ENCODE measurements around the gene INPP5F.

INPP5F gene

GRCh38 chr10:119725828-119726675, at the start of gene INPP5F:
Gene INPP5F, plus strand, starts transcription at chr10:119726050. Its CDS starts 213 bp downstream, at chr10:119726263.
- DNase-seq = peak; percentile 99

- no peak for DNase-seq
Measured at GRCh38 chr10:119677126-119677525, 48.7 kb upstream of the INPP5F start.

DNA sequence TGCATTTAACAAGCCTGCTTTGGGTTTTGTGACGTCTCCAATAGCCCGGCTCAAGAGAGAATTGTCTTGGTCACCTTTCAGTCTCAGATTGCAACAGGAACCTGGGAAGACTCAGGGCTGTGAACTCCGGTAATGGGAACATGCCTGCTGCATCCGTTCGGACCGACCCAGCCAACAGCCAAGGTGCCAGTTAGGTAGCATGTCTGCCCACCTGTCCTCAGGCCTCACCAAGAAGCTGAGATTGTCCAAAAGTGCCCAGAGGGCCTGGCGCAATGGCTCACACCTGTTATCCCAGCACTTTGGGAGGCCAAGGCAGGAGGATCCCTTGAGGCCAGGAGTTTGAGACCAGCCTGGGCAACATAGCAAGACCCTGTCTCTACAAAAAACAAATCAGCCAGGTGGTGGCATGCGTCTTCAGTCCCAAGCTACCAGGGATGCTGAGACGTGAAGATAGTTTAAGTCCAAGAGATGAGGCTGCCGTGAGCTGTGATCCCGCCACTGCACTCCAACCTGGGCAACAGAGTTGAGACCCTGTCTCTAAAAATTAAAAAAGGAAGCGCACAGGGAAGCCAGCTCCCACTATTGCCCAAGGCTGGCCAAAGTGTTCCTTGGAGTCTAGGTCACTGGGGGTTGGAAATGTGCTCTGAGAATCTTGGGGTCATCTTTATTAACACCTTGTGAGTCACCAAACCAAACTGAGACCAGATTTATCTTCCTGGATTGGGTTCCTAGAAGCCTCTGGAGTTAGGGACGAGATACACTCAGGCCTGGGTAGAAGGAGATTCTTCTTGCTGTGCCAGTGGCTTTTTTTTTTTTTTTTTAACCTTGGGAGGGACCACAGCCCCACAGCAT, 47.7 kb upstream of the INPP5F start:
- DNase-seq = no peak

DNA sequence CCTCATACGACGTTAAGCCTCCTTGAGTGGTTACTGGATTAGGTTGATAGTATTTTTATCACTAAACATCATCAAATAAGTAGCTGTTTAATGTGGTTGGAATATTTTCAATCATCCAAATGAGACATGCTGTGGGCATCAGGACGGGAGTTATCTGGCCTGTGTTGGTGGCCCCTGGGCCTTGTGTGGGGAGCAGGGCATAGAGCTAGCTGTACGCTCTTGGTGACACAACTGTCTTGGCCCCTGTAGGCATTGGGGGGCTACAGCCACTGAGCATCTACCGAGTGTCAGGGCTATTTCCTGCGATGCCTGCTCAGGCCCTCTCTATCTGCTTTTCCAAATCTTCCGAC, 46.4 kb upstream of the INPP5F start:
- no peak for DNase-seq

GRCh38 chr10:119680050-119680449, 45.8 kb upstream of the INPP5F start:
- DNase-seq = no peak

DNA sequence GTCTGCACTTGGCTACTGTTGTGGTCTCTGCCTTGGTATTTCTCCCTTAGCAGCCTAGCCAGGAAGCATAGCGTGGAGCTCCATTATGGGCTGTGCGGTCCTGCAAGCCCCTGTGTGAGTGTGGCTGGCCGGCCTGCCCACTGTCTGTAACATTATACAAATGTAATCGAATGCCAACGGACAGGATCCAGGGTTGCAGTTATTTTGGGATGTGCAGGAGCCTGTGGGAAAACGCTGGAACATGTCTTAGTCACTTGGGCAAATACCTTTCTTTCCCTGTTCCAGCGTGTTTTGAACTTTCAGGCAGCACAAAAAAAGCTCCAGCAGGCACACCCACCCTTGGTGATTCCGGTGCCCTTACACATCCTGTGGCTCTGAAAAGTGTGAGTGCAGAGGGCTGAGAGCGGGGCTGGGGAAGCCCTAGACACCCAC, 45.2 kb upstream of the INPP5F start:
- DNase-seq = no peak

DNA sequence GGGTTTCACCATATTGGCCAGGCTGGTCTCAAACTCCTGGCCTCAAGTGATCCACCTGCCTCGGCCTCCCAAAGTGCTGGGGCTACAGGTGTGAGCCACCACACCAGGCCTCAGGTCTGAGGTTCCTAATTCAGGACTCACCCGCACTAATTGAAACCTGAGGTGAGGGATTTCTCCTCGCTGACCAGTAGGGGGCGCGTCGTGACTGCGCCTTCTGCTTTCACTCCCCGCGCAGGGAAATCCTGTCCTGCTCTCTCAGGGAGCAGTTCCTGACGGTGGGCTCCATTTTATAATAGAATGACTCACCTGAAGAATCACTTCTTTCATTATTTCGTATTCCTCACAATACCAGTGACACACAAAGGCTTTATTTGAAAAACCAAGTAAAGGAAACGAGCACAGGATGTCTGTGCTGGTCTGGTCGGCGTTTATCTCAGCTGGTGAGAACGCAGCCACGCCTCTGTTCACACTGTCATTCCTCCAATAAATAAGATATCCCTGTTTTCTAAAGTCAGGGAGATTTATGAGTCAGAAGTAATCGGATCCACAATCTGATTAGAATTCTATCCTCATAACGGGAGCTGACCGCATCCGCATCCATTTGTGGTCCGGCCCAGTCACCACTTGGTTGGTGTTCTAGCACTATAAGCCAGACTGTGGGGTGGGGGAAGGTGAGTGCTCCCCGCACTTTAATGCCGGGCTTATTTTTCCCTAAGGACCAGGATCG, 39.2 kb upstream of the INPP5F start:
- DNase-seq = peak; percentile 85 to 89

DNA sequence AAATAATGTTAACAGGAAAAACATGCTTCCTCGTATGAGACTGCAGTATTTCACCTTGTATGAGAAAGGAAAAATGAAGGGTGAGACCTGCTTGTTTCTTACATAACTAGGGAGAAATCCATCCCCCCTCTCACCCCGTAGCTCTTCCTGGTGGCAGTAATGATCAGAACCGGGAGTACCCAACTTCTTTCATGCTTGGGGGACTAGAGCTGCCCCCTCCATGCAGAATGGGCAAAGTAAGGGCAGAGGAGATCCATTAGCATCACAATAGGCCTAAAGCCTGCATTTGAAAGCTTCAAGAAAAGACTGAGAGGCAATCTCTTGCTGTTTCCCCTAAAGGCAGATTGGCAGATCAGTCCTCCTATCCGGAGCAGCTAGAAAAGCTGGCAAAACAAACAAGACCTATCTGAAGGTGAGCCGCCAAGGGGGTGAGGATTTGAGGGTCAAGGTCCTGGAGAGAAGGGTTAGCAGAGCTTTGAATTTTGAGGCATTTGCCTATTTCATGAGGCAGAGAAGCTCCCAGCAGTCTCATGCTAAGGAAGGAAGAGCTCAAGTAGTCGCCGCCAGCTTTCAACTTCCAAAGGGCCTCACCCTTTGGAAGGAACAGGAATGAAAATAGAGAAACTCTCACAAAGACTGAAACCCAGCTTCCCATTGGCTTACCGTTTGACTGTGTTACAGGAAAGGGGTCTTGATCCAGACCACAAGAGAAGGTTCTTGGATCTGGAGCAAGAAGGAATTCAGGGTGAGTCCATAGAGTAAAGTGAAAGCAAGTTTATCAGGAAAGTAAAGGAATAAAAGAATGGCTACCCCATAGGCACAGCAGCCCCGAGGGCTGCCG, 38.4 kb upstream of the INPP5F start:
- DNase-seq = no peak

- no peak for DNase-seq
Measured at GRCh38 chr10:119688033-119688508, 37.8 kb upstream of the INPP5F start.

GRCh38 chr10:119689016-119689580, 36.8 kb upstream of the INPP5F start:
- no peak for DNase-seq

DNA sequence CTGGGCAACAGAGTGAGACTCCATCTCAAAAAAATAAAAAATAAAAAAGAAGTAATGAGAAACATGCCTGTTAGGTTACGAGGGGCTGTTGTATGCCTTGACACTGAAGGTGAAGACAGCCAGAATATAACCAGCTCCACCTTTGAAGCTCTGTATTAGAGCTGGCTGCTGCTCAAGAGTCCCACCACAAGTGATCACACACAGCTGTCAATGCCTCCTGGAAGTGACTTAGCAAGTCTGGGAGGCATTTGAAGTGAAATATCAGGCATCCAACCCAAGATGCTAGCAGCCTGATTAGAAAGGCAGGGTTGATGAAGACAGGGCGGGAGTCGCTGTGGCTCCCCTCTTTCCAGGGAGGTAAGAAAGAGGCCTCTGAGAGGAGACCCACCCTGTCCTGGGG, 34.1 kb upstream of the INPP5F start:
- DNase-seq = no peak

DNA sequence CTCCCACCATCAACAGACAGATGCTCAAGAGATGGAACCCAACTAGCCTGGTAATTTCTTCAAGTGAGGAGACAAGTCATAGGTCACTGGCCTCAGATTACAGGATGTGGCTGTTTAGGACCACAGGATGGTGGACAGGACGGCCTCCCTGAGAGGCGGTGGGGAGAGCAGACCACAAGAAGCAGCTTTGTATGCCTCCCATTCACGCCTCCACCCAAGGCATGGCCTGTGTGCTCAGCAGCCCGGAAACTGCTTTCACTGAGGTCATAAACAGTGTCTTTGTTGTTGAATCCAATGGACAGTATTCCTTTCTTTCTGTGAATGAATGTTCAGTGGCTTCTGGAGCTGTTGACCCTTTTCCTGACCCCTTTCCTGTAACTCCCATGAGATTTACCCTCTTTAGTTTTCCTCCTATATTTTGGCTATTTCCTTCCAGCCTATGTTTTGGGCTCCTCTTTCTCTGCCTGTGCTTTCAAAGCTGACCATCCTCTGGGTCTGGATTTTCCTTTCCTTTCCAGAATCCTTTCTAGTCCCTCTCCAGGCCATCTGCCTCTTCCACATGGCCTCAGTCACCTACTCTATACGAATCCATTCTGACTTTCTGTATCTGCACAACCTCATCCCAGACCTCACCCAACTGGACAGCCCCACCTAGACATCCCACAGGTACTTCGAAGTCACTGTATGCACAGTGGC, 32.4 kb upstream of the INPP5F start:
- DNase-seq = no peak

GRCh38 chr10:119694608-119695007, 31.2 kb upstream of the INPP5F start:
- no peak for DNase-seq

- DNase-seq = no peak
Measured at GRCh38 chr10:119700321-119700954, 25.4 kb upstream of the INPP5F start.

GRCh38 chr10:119701861-119702260, 24.0 kb upstream of the INPP5F start:
- DNase-seq = no peak

- no peak for DNase-seq
Measured at GRCh38 chr10:119702583-119702982, 23.3 kb upstream of the INPP5F start.

DNA sequence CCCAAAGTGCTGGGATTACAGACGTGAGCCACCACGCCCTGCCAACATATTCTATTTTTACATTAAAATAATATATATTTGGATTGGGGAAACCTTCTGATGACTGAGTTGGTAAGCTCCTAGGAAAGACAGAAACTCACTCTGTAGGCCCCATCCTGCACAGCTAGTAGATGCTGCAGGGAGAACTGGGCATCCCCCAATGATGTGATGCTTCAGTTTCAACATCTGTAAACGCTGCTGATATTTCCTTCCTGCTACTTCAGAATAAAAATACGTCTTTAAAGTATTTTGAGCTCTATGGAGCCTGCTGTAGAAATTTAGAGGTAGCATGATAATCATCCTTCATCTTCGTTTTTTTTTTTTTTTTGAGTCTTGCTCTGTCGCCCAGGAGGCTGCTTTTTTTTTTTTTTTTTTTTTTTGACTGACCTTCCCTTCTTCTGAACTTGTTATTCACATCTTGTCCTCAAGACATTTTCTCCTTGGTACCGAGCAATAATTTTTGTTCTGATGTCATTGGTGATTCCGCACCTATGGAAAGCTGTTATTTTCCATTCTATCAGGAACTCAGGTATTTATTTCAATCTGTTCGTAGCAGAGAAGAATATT, 21.8 kb upstream of the INPP5F start:
- no peak for DNase-seq

DNA sequence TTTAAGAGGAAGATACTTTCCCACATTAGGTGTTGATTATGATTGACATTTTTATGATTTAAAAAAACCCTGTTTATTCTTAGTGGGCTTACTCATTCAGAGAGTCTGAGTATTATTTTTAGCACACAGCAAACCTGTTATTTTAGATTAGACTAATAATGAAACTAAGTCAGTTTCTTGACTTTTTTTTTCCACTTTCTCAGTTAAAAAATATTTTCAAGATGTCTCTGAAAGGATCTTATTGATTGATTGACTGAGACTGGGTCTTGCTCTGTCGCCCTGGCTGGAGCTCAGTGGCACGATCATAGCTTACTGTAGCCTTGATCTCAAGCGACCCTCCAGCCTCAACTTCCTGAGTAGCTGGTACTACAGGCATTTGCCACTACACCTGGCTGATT, 20.4 kb upstream of the INPP5F start:
- no peak for DNase-seq

DNA sequence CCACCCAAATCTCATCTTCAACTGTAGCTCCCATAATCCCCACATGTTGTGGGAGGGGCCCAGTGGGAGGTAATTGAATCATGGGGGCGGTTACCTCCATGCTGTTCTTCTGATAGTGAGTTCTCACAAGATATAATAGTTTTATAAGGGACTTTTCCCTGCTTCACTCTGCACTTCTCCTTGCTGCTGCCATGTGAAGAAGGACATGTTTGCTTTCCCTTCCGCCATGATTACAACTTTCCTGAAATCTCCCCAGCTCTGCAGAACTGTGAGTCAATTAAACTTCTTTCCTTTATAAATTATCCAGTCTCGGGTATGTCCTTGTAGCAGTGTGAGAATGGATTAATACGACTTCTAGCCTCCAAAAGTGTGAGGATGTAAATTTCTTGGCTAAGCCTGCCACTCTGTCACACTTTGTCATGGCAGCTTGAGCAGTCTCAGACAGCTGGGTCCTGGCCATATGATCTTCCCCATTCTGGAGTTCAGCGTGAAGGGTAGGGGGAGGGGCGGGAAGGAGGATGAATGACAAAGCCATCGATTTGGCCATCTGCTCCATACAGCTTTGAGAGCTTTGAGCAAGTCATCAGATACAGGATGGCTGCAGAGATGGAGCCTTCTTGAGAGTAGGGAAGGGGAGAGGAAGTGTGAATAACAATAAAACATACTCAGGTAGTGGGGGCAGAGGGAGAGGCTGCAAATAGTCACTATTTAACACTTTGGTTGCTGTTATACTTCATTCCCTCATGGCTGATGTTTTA, 19.1 kb upstream of the INPP5F start:
- no peak for DNase-seq

All from stimulated activated CD4-positive, alpha-beta T cell treated with anti-CD3 and anti-CD28 coated beads, Interleukin-2, amount 100 ng/mL, for 48 hours (primary cell).